DND-41 (cell line): ENCODE measurements around the gene AMFR.

Experiments
- ATAC-seq: fragments of 200-7000 bp; cut with Tn5 transposase; 3 replicates; pipeline ENCODE4 v1.9.1; 2021; ENCODE audit warnings: low read depth; ENCODE audit not compliant: insufficient read depth
- DNase-seq: peaks from one replicate; pipeline ENCODE4 v3.0.0-alpha.2; 2020
- H2AFZ ChIP-seq: 2 replicates; pipeline ENCODE4 v1.6.0; 2012; ENCODE audit warnings: low read depth, low read length
- H3K27ac ChIP-seq: 2 replicates; pipeline ENCODE4 v1.5.1; 2012; ENCODE audit warnings: low read length, inconsistent platforms
- H3K27me3 ChIP-seq: fragments of 200-600 bp; sonication (generic); 2 replicates; pipeline ENCODE4 v1.6.0; 2012; ENCODE audit warnings: low read length, mild to moderate bottlenecking, inconsistent platforms; ENCODE audit not compliant: insufficient read depth, poor library complexity
- H3K36me3 ChIP-seq: 2 replicates; pipeline ENCODE4 v1.5.1; 2012; ENCODE audit warnings: low read length, inconsistent platforms; ENCODE audit not compliant: insufficient read depth
- H3K4me1 ChIP-seq: 2 replicates; pipeline ENCODE4 v1.5.1; 2012; ENCODE audit warnings: mild to moderate bottlenecking, low read length; ENCODE audit not compliant: insufficient read depth
- H3K4me2 ChIP-seq: 2 replicates; pipeline ENCODE4 v1.6.0; 2012; ENCODE audit warnings: mild to moderate bottlenecking, moderate library complexity, low read length, inconsistent platforms; ENCODE audit not compliant: insufficient read depth
- H3K4me3 ChIP-seq, 2 experiments: fragments of 200-600 bp in 1 of 2; shearing (Covaris generic) in 1 of 2; 2 replicates each; pipeline ENCODE4 v1.5.1; 2012 to 2016; ENCODE audit warnings: inconsistent platforms in 2 of 2, low read length in 2 of 2, mild to moderate bottlenecking in 2 of 2, low read depth in 1 of 2, moderate library complexity in 1 of 2
- H3K79me2 ChIP-seq: 2 replicates; pipeline ENCODE4 v1.6.0; 2012; ENCODE audit warnings: low read length, inconsistent platforms; ENCODE audit not compliant: insufficient read depth
- H3K9ac ChIP-seq: 2 replicates; pipeline ENCODE4 v1.6.0; 2012; ENCODE audit warnings: low read depth, mild to moderate bottlenecking, inconsistent platforms, low read length, moderate library complexity
- H3K9me3 ChIP-seq: 2 replicates; pipeline ENCODE4 v1.5.1; 2012; ENCODE audit warnings: low read length, moderate library complexity, mild to moderate bottlenecking, inconsistent platforms; ENCODE audit not compliant: insufficient read depth, severe bottlenecking
- H4K20me1 ChIP-seq: 2 replicates; pipeline ENCODE4 v1.6.0; 2012; ENCODE audit warnings: low read length; ENCODE audit not compliant: insufficient read depth
- CTCF ChIP-seq: IDR thresholded peaks from 2 replicates; pipeline ENCODE4 v1.5.1; 2012; ENCODE audit warnings: borderline replicate concordance, low read length, moderate library complexity, mild to moderate bottlenecking; ENCODE audit not compliant: poor library complexity, severe bottlenecking; ENCODE audit errors: extremely low read depth
- EZH2 ChIP-seq: IDR thresholded peaks from 3 replicates; pipeline ENCODE4 v1.6.1; 2012; ENCODE audit warnings: borderline replicate concordance, low read depth, mild to moderate bottlenecking, moderate library complexity, low read length, inconsistent platforms; ENCODE audit not compliant: severe bottlenecking

AMFR gene

DNA sequence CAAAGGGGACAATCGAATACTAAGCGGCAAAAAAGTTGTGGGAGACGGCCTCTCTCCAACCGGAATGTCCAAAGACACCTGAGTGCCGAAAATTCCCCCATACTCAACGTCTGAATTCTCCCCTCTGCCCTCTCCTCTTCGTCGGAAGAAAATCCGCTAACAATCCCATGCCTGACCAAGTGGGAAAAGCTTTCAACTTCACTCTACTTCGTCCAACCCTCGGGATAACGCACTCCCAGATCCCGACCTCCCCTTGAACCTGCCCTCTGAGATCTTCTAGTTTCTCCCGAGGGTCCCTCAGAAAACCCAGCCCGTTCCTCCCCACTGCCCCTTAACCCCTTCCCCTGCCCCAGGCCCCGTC is 961 bp downstream of the AMFR start:
- no peak for TF ChIP-seq CTCF
- TF ChIP-seq EZH2, result no peak
- no peaks in the 10 kb centered on the region for H3K27me3 ChIP-seq
- H3K4me3 ChIP-seq, result peak overlapping the region; percentile 72 to 90; a peak in 3 of 4 replicates
- peak overlapping the region; percentile 77 for H3K4me2 ChIP-seq
- peak overlapping the region; percentile 75 for H3K27ac ChIP-seq
- no peaks in the 10 kb centered on the region for H3K9me3 ChIP-seq
- peaks cover 5% of the 10 kb centered on the region; the same call in 1 of the 2 replicates for H3K36me3 ChIP-seq
- ATAC-seq (no peak), DNase-seq (no peak)
- H3K4me1 ChIP-seq, result peaks cover 40% of the 10 kb centered on the region
- H3K9ac ChIP-seq, result peak overlapping the region; percentile 94
- peak overlapping the region; percentile 67 for H2AFZ ChIP-seq
- H3K79me2 ChIP-seq, result peaks cover 57% of the 10 kb centered on the region
- peaks cover 42% of the 10 kb centered on the region for H4K20me1 ChIP-seq

- Histone ChIP-seq H2AFZ (peak overlapping the region; percentile 67), H3K79me2 (peaks cover 63% of the 10 kb centered on the region), H3K4me2 (peak overlapping the region; percentile 77), H4K20me1 (peaks cover 40% of the 10 kb centered on the region), H3K27me3 (no peaks in the 10 kb centered on the region), H3K9me3 (no peaks in the 10 kb centered on the region), H3K36me3 (peaks cover 3% of the 10 kb centered on the region; the same call in 1 of the 2 replicates), H3K4me1 (peaks cover 40% of the 10 kb centered on the region), H3K27ac (peak overlapping the region; percentile 75), H3K4me3 (peak overlapping the region; percentile 72 to 90; a peak in 3 of 4 replicates), H3K9ac (peak overlapping the region; percentile 94)
- peak; percentile 13 for DNase-seq
- TF ChIP-seq EZH2 (no peak), CTCF (no peak)
- peak; percentile 11; the same call in 1 of the 3 replicates for ATAC-seq
Observed at GRCh38 chr16:56423584-56424403, 1.6 kb downstream of the AMFR start.

- ATAC-seq (no peak), DNase-seq (no peak)
- Histone ChIP-seq H3K79me2 (peaks cover 70% of the 10 kb centered on the region), H3K9me3 (no peaks in the 10 kb centered on the region), H4K20me1 (peaks cover 37% of the 10 kb centered on the region), H2AFZ (no peak overlapping the region), H3K27me3 (no peaks in the 10 kb centered on the region), H3K4me1 (peaks cover 40% of the 10 kb centered on the region), H3K4me2 (peak overlapping the region; percentile 77), H3K36me3 (no peaks in the 10 kb centered on the region; the same call in 1 of the 2 replicates), H3K9ac (peak overlapping the region; percentile 94), H3K27ac (no peak overlapping the region), H3K4me3 (peak overlapping the region in 1 of 2 experiments; percentile 17; a peak in 1 of 4 replicates)
- TF ChIP-seq CTCF, result no peak
- TF ChIP-seq EZH2, result no peak
Observed at GRCh38 chr16:56422896-56423441, 2.4 kb downstream of the AMFR start.
